Airway epithelial cell (primary cell): ENCODE data around the gene PTPRD. TPM values are rescaled to one million over a fixed set of nuclear protein-coding genes. Genes with fewer than 3 reads are reported as not detected.

Source experiments
- total RNA-seq: library from RNA; depleted of rRNA; stranded (reverse); fragments of >200 nt; gene quantifications from 2 replicates; pipeline ENCODE4 v1.2.3, GENCODE V29; 2015

PTPRD gene
- total RNA-seq: 0.23 and 0.28 TPM in 2 replicates

DNA sequence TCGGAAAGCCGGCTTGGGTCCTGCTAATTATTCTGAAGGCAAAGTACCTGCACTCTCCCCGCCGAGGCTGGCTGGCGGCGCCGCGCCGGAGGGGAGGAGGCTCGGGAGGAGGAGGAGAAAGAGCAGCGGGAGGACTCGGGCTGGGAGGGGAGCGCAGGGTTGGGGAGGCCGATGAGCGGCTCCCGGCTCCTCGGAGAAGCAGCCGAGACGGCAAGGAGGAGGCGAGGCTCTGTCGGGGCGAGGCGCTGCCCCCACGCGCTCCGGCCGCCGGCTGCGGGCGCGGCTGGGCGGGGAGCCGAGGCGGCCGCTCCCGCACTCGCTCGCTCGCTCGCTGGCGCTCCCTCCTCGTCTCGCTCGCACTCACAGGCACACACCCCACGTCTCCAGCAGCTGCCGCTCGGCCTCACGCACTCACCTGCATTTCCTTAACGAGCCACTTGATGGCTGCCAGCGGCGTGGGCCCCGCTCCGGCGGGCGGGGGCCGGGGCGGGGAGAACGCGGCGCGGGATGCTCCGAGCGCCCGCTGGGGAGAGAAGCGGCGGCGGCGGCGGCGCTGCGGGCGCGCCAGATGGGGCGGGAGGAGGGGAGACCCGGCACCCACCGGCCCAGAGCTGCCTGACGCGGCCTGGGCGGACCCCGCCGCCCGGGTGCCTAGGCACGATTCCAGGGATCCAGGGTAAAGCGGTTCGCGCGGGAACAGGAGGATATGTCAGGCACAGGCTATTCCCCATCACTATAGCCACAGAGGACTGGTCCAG lies at the start of gene PTPRD:
Gene PTPRD, minus strand, starts transcription at position 362 of the 758 bp plus-strand sequence.

